T-cell (primary cell): ENCODE results near the gene CIDEB. TPM values are rescaled to one million over a fixed set of nuclear protein-coding genes. Genes with fewer than 3 reads are reported as not detected.

Experiments
- ATAC-seq, 4 experiments: fragments of 200-7000 bp in 3 of 4; fragments of 150-1000 bp in 1 of 4; cut with Tn5 transposase; replicated peaks in 1 of 4; 1 replicate in 3 of 4; 2 replicates in 1 of 4; pipeline ENCODE4 v1.10.0; 2021; ENCODE audit warnings: moderate library complexity in 3 of 4, mild to moderate bottlenecking in 2 of 4, moderate number of reproducible peaks in 1 of 4
- CTCF ChIA-PET, 2 donors: fragments of 300-600 bp; sonication (Branson Sonifier 250); formaldehyde crosslinking; loops; one replicate each; lab custom pipeline; 2022; ENCODE audit warnings: antibody characterized with exemption in 2 of 2; lab: Charles Lee
- POLR2A ChIA-PET, 2 donors: fragments of 300-600 bp; sonication (Branson Sonifier 250); formaldehyde crosslinking; loops; one replicate each; lab custom pipeline; 2022; ENCODE audit warnings: antibody characterized with exemption in 2 of 2; lab: Charles Lee
- DNase-seq, 35 experiments: peaks; one replicate each; pipeline versions ENCODE4 v3.0.0 to v3.0.0-alpha.2; 2013 to 2023
- H3K27ac ChIP-seq: one replicate; pipeline ENCODE4 v1.5.1; 2013; ENCODE audit warnings: low read length
- H3K27me3 ChIP-seq, 2 experiments: replicated peaks in 1 of 2; 1 replicate in 1 of 2; 2 replicates in 1 of 2; pipeline versions ENCODE4 v1.6.1 to v1.7.0; 2013; ENCODE audit warnings: low read length in 1 of 2, mixed read lengths in 1 of 2; ENCODE audit not compliant: control insufficient read depth in 2 of 2, insufficient read depth in 2 of 2; ENCODE audit errors: extremely low read depth in 1 of 2
- H3K36me3 ChIP-seq, 2 donors: 1 replicate in 1 of 2; 2 replicates in 1 of 2; pipeline versions ENCODE4 v1.6.1 to v1.7.0; 2013; ENCODE audit warnings: low read length in 1 of 2; ENCODE audit not compliant: control insufficient read depth in 2 of 2, insufficient read depth in 1 of 2; ENCODE audit errors: extremely low read depth in 1 of 2
- H3K4me1 ChIP-seq, 2 experiments: 1 replicate in 1 of 2; 2 replicates in 1 of 2; pipeline versions ENCODE4 v1.6.1 to v1.7.0; 2013; ENCODE audit warnings: low read length in 2 of 2, mixed read lengths in 1 of 2; ENCODE audit not compliant: insufficient read depth in 2 of 2, control insufficient read depth in 1 of 2; ENCODE audit errors: extremely low read depth in 1 of 2
- H3K4me3 ChIP-seq, 2 donors: 1 replicate in 1 of 2; 2 replicates in 1 of 2; pipeline versions ENCODE4 v1.5.1 to v1.7.0; 2013; ENCODE audit warnings: mild to moderate bottlenecking in 2 of 2, low read length in 1 of 2, moderate library complexity in 1 of 2; ENCODE audit not compliant: control insufficient read depth in 1 of 2; ENCODE audit errors: extremely low read depth in 1 of 2
- H3K9me3 ChIP-seq: 2 replicates; pipeline ENCODE4 v1.7.0; 2013
- H3K27ac Mint-ChIP-seq, 2 donors: one replicate each; pipeline ENCODE4 v1.8.0; 2020 to 2021; ENCODE audit warnings: mild to moderate bottlenecking in 2 of 2, mixed read lengths in 2 of 2
- H3K27me3 Mint-ChIP-seq, 2 donors: one replicate each; pipeline ENCODE4 v1.8.0; 2021 to 2022; ENCODE audit warnings: mixed read lengths in 2 of 2
- H3K36me3 Mint-ChIP-seq: one replicate; pipeline ENCODE4 v1.8.0; 2021; ENCODE audit warnings: mixed read lengths
- H3K4me1 Mint-ChIP-seq, 3 donors: one replicate each; pipeline ENCODE4 v1.8.0; 2020 to 2022; ENCODE audit warnings: mixed read lengths in 3 of 3, mild to moderate bottlenecking in 1 of 3
- H3K4me3 Mint-ChIP-seq, 3 donors: one replicate each; pipeline ENCODE4 v1.8.0; 2020 to 2022; ENCODE audit warnings: mild to moderate bottlenecking in 3 of 3, mixed read lengths in 3 of 3, moderate library complexity in 3 of 3
- H3K9me3 Mint-ChIP-seq, 3 donors: one replicate each; pipeline ENCODE4 v1.8.0; 2020 to 2022; ENCODE audit warnings: mixed read lengths in 3 of 3
- WGBS: methylation state at CpG from one replicate; pipeline ENCODE4 v1.1.5; 2013; ENCODE audit warnings: missing lambda C conversion rate; ENCODE audit not compliant: insufficient coverage; 5-methylcytosine and 5-hydroxymethylcytosine counted together
- total RNA-seq, 35 experiments: library from RNA in 6 of 35; stranded (reverse) in 6 of 35; fragments of 120-200 nt in 1 of 35; gene quantifications; one replicate each; pipeline versions ENCODE4 v1.2.1 to v1.2.4 and lab custom pipeline; 2013 to 2026

Gene CIDEB
- total RNA-seq, 5 donors from 2014 or later (not counting 1 experiment from before 2014, with no cell fraction given) = 13.0 to 22.8 (median 20.8) TPM

GRCh38 chr14:24311837-24312615, 4.2 kb upstream of the CIDEB start:
- H3K27me3 ChIP-seq = no peaks in the 10 kb centered on the region
- ChIA-PET CTCF (interaction anchor here (0.6 to 2.4 kb wide), 11 partner anchors 9 to 119 kb away, joined by 3 to 10 read pairs (median 4); partner anchors contain the start of genes DHRS1 (in 1 of the 2), NOP9 (in 1 of the 2) and TINF2 (in 1 of the 2)), POLR2A (interaction anchor here in 1 of 2 donors (1.7 kb wide), 1 partner anchor 70 kb away, joined by 5 read pairs; the partner anchor contains the start of gene TINF2)
- Mint-ChIP-seq H3K27ac (peak overlapping the region; percentile 94), H3K9me3 (no peaks in the 10 kb centered on the region), H3K4me3 (peak overlapping the region; percentile 74 to 83 (median 77)), H3K4me1 (peaks cover 72 to 78% (median 77%) of the 10 kb centered on the region in 3 donors), H3K27me3 (no peaks in the 10 kb centered on the region), H3K36me3 (peaks cover 8% of the 10 kb centered on the region)
- H3K27ac ChIP-seq = peak overlapping the region; percentile 77
- no peaks in the 10 kb centered on the region for H3K9me3 ChIP-seq
- peaks cover 39 to 80% of the 10 kb centered on the region in 2 experiments for H3K4me1 ChIP-seq
- WGBS = no CpG with 5 or more reads among the region's 1 CpG
- peak overlapping the region; percentile 61 to 64 for H3K4me3 ChIP-seq
- DNase-seq (peak in 1 of 35 experiments; percentile 54), ATAC-seq (no peak)
- peaks cover 0 to 6% of the 10 kb centered on the region in 2 donors for H3K36me3 ChIP-seq

GRCh38 chr14:24310646-24311604, 3.1 kb upstream of the CIDEB start, which contains the start of gene LTB4R:
TSS of gene LTB4R (plus strand) at chr14:24311502. CDS start at chr14:24315652, 4,150 bp downstream.
- Histone ChIP-seq H3K36me3 (peaks cover 0 to 18% of the 10 kb centered on the region in 2 donors), H3K27ac (peak within 1 kb of the TSS; percentile 77), H3K4me1 (peaks cover 39 to 78% of the 10 kb centered on the region in 2 experiments), H3K4me3 (peak within 1 kb of the TSS; percentile 61 to 64), H3K9me3 (no peaks in the 10 kb centered on the region), H3K27me3 (no peaks in the 10 kb centered on the region)
- WGBS = 11% methylated on average over 98 of the region's 99 CpGs
- Mint-ChIP-seq H3K27ac (peak within 1 kb of the TSS; percentile 94), H3K27me3 (no peaks in the 10 kb centered on the region), H3K4me3 (peak within 1 kb of the TSS; percentile 74 to 83 (median 77)), H3K4me1 (peaks cover 72 to 78% (median 77%) of the 10 kb centered on the region in 3 donors), H3K9me3 (no peaks in the 10 kb centered on the region), H3K36me3 (peaks cover 15% of the 10 kb centered on the region)
- CTCF ChIA-PET = interaction anchor here (0.5 to 2.4 kb wide), 18 partner anchors 9 to 150 kb away, joined by 3 to 10 read pairs (median 4); partner anchors contain the start of genes IRF9 (in 1 of the 2), MDP1 (in 1 of the 2) and TINF2 (in 1 of the 2)
- ATAC-seq = peak; percentile 86 to 91 (median 88)
- POLR2A ChIA-PET = interaction anchor here in 1 of 2 donors (0.6 to 1.7 kb wide), 2 partner anchors 68 to 175 kb away, joined by 4 to 5 read pairs; partner anchors contain the start of genes PSME1 and TINF2
- peak; percentile 31 to 84 (median 59) for DNase-seq

- H3K27ac ChIP-seq = peak overlapping the region; percentile 76
- H3K4me1 ChIP-seq = peaks cover 39 to 72% of the 10 kb centered on the region in 2 experiments
- Mint-ChIP-seq H3K36me3 (peaks cover 21% of the 10 kb centered on the region), H3K4me1 (peaks cover 65 to 72% (median 71%) of the 10 kb centered on the region in 3 donors), H3K27ac (peak overlapping the region; percentile 87 to 91), H3K27me3 (no peaks in the 10 kb centered on the region), H3K4me3 (peak overlapping the region; percentile 74 to 83 (median 77)), H3K9me3 (no peaks in the 10 kb centered on the region)
- H3K27me3 ChIP-seq = no peaks in the 10 kb centered on the region
- ATAC-seq (no peak), DNase-seq (no peak)
- POLR2A ChIA-PET = interaction anchor here in 1 of 2 donors (1.7 kb wide), 1 partner anchor 68 kb away, joined by 5 read pairs; the partner anchor contains the start of gene TINF2
- peaks cover 5 to 24% of the 10 kb centered on the region in 2 donors for H3K36me3 ChIP-seq
- 20% methylated on average over 4 of the region's 5 CpGs for WGBS
- H3K9me3 ChIP-seq = no peaks in the 10 kb centered on the region
- CTCF ChIA-PET = interaction anchor here (0.5 to 2.7 kb wide), 15 partner anchors 8 to 149 kb away, joined by 3 to 25 read pairs (median 5); partner anchors contain the start of genes IRF9 (in 1 of the 2), MDP1 (in 1 of the 2) and TINF2 (in 1 of the 2)
- peak overlapping the region; percentile 46 to 64 for H3K4me3 ChIP-seq
These were observed 2.5 kb upstream of the CIDEB start for GRCh38 chr14:24310265-24310645.

GRCh38 chr14:24309538-24310264, 1.9 kb upstream of the CIDEB start, which contains the start of gene LTB4R2:
TSS of gene LTB4R2 (plus strand) at chr14:24310140. CDS start at chr14:24310665, 525 bp downstream.
- ATAC-seq = no peak

More at GRCh38 chr14:24309538-24310264, 1.9 kb upstream of the CIDEB start, which contains the start of gene LTB4R2:
- H3K27me3 ChIP-seq = no peaks in the 10 kb centered on the region
- peak within 1 kb of the TSS; percentile 76 for H3K27ac ChIP-seq
- DNase-seq = no peak
- CTCF ChIA-PET = interaction anchor here (0.7 to 4.5 kb wide), 15 partner anchors 8 to 148 kb away, joined by 3 to 25 read pairs (median 7); partner anchors contain the start of genes IRF9 (in 1 of the 2), MDP1 (in 1 of the 2), RABGGTA (in 1 of the 2) and TINF2 (in 1 of the 2)
- Mint-ChIP-seq H3K4me1 (peaks cover 59 to 66% (median 66%) of the 10 kb centered on the region in 3 donors), H3K9me3 (no peaks in the 10 kb centered on the region), H3K27ac (peak within 1 kb of the TSS; percentile 87 to 94), H3K4me3 (peak within 1 kb of the TSS; percentile 74 to 83 (median 77)), H3K36me3 (peaks cover 27% of the 10 kb centered on the region), H3K27me3 (no peaks in the 10 kb centered on the region)
- H3K36me3 ChIP-seq = peaks cover 10 to 30% of the 10 kb centered on the region in 2 donors
- H3K4me1 ChIP-seq = peaks cover 38 to 66% of the 10 kb centered on the region in 2 experiments
- peak within 1 kb of the TSS; percentile 61 to 64 for H3K4me3 ChIP-seq
- WGBS = 100% methylated on average over 2 of the region's 5 CpGs
- POLR2A ChIA-PET = interaction anchor here in 1 of 2 donors (1.7 kb wide), 1 partner anchor 67 kb away, joined by 5 read pairs; the partner anchor contains the start of gene TINF2
- no peaks in the 10 kb centered on the region for H3K9me3 ChIP-seq
